Activated B cell treated with CpG ODN at 0.5 μM for 24 hours (primary cell): Measurements from ENCODE around the gene MYCBP2. TPM values are rescaled to one million over a fixed set of nuclear protein-coding genes. Genes with fewer than 3 reads are reported as not detected.
"Not testable (repeated sequence)": the region's sequence is repeated elsewhere in the genome, so short reads cannot be mapped to it uniquely, and the experiment has no call there.

ENCODE experiments used
- ATAC-seq: fragments of 200-7000 bp; cut with Tn5 transposase; one replicate; pipeline ENCODE4 v1.10.0; 2021; ENCODE audit warnings: low read depth, mild to moderate bottlenecking, moderate library complexity
- CTCF ChIA-PET: fragments of 350-600 bp; sonication (Branson Sonifier 250); formaldehyde crosslinking; loops from one replicate; lab custom pipeline; 2021; ENCODE audit warnings: antibody characterized with exemption; lab: Charles Lee
- POLR2A ChIA-PET: fragments of 350-600 bp; sonication (Branson Sonifier 250); formaldehyde crosslinking; loops from one replicate; lab custom pipeline; 2021; ENCODE audit warnings: antibody characterized with exemption; lab: Charles Lee
- DNase-seq: peaks from one replicate; pipeline ENCODE4 v3.0.0; 2022
- H3K27ac Mint-ChIP-seq: one replicate; pipeline ENCODE4 v1.8.0; 2020; ENCODE audit warnings: mixed read lengths
- H3K27me3 Mint-ChIP-seq: one replicate; pipeline ENCODE4 v1.8.0; 2021; ENCODE audit warnings: mixed read lengths
- H3K36me3 Mint-ChIP-seq: one replicate; pipeline ENCODE4 v1.8.0; 2021; ENCODE audit warnings: low read depth, mixed read lengths
- H3K4me1 Mint-ChIP-seq: one replicate; pipeline ENCODE4 v1.8.0; 2021; ENCODE audit warnings: mixed read lengths
- H3K4me3 Mint-ChIP-seq: one replicate; pipeline ENCODE4 v1.8.0; 2020; ENCODE audit warnings: mild to moderate bottlenecking, mixed read lengths
- H3K9me3 Mint-ChIP-seq: one replicate; pipeline ENCODE4 v1.8.0; 2020; ENCODE audit warnings: mixed read lengths
- intact Hi-C: fragments of 100-400 bp; cut with micrococcal nuclease; formaldehyde crosslinking; loops from one replicate; pipeline ENCODE4 v1.15.1; 2024
- total RNA-seq: library from RNA; stranded (reverse); gene quantifications from 2 replicates; pipeline ENCODE4 v1.2.3, GENCODE V29; 2022
- TF ChIP-seq, protein P1 (sequence below): fragments of 200-600 bp; IDR thresholded peaks from one replicate; pipeline ENCODE4 v1.8.0; 2022; ENCODE audit warnings: antibody characterized with exemption, mild to moderate bottlenecking

Gene MYCBP2
- total RNA-seq, 1 donor from 2014 or later: 314 TPM

DNA sequence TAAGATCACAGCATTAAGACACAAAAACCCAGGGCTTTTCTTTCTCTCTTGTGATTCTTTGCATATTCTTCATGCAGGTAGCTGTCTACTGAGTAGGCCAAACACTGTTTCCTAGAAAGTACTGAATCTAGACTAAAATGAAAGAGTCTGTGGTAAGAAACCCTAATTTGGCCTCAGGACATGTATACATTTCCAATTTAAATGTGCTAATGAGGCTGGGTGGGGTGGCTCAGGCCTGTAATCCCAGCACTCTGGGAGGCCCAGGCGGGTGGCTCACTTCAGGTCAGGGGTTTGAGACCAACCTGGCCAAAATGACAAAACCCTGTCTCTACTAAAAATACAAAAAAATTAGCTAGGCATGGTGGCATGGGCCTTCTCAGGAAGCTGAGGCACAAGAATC lies 57.8 kb downstream of the MYCBP2 start:
- H3K4me3 Mint-ChIP-seq: no peak overlapping the region
- no peak for ATAC-seq
- peaks cover 76% of the 10 kb centered on the region for H3K36me3 Mint-ChIP-seq
- H3K27ac Mint-ChIP-seq: no peak overlapping the region
- no peak for DNase-seq
- H3K27me3 Mint-ChIP-seq: no peaks in the 10 kb centered on the region
- intact Hi-C loops: loop anchor here (2.0 kb wide), 1 partner anchor 14 kb away; no protein-coding TSS in a partner anchor
- TF ChIP-seq, protein P1, sequence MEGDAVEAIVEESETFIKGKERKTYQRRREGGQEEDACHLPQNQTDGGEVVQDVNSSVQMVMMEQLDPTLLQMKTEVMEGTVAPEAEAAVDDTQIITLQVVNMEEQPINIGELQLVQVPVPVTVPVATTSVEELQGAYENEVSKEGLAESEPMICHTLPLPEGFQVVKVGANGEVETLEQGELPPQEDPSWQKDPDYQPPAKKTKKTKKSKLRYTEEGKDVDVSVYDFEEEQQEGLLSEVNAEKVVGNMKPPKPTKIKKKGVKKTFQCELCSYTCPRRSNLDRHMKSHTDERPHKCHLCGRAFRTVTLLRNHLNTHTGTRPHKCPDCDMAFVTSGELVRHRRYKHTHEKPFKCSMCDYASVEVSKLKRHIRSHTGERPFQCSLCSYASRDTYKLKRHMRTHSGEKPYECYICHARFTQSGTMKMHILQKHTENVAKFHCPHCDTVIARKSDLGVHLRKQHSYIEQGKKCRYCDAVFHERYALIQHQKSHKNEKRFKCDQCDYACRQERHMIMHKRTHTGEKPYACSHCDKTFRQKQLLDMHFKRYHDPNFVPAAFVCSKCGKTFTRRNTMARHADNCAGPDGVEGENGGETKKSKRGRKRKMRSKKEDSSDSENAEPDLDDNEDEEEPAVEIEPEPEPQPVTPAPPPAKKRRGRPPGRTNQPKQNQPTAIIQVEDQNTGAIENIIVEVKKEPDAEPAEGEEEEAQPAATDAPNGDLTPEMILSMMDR: no peak
- CTCF ChIA-PET: no interaction called here
- POLR2A ChIA-PET: no interaction called here
- peaks cover under 1% of the 10 kb centered on the region for H3K4me1 Mint-ChIP-seq
- H3K9me3 Mint-ChIP-seq: no peaks in the 10 kb centered on the region

DNA sequence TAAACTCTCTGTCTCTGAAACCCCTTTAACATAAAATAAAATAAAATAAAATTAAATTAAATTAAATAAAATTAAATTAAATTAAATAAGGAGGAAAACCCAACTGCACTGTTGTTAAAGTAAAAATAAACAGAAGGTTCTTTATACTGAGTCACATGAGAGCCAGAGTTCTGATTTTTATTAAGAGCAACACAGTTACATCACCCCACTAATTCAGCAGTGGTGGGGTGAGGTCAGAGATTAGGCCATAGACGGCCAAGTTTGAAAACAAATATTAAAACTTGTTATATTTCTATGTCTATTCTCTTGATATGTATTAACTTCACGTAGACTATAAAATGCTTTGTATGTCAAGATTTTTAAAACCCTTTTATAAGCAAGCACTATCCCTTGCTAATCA lies 59.5 kb downstream of the MYCBP2 start:
- TF ChIP-seq, protein P1: no peak
- intact Hi-C loops: no loop called here
- DNase-seq: no peak
- ChIA-PET POLR2A (no interaction called here), CTCF (no interaction called here)
- no peaks in the 10 kb centered on the region for H3K4me1 Mint-ChIP-seq
- H3K4me3 Mint-ChIP-seq: no peak overlapping the region
- no peaks in the 10 kb centered on the region for H3K27me3 Mint-ChIP-seq
- no peaks in the 10 kb centered on the region for H3K9me3 Mint-ChIP-seq
- ATAC-seq: no peak
- no peak overlapping the region for H3K27ac Mint-ChIP-seq
- peaks cover 65% of the 10 kb centered on the region for H3K36me3 Mint-ChIP-seq

DNA sequence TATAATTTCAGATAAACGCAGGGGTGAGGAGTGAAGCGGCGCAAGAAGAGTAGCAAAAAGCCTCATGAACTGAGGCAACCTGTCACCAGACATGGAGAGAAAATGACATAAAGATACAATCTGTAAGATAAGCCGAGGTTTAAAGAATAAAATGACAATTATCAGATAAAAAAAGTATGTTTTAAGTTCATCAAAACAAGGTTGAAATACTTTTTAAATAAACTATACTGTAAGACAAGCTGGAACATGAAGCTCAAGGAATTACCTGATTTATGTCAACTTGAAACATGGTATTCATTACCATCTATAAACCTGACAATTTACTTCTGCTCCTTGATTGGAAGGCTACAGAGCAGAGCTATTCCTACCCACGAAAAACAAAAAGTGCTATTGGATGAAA lies 61.6 kb downstream of the MYCBP2 start:
- Mint-ChIP-seq H3K4me3 (no peak overlapping the region), H3K27ac (no peak overlapping the region), H3K4me1 (no peaks in the 10 kb centered on the region), H3K27me3 (no peaks in the 10 kb centered on the region), H3K9me3 (no peaks in the 10 kb centered on the region), H3K36me3 (peaks cover 57% of the 10 kb centered on the region)
- ChIA-PET POLR2A (no interaction called here), CTCF (interaction anchor here (1.1 to 1.7 kb wide), 3 partner anchors 12 to 213 kb away, joined by 3 to 5 read pairs (median 4); no protein-coding TSS in a partner anchor)
- DNase-seq (no peak), ATAC-seq (no peak)
- TF ChIP-seq, protein P1: no peak
- intact Hi-C loops: no loop called here

DNA sequence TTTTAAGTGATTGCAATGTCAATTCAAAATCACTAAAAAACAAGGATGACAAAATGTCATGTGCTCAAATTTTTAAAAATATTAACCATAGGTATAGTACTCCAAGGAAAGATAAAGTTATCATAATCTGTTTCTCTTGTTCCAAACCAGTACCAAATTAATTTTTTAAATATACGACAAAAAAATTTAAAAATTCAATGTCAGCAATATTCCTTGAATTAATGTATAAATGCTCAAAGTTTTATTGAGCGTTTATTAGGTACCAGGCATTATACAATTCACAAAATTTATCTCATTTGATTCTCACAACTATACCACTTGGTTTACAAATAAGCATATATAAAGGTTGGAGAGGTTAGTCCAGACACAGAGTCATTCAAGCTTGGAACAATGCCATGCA lies 64.7 kb downstream of the MYCBP2 start:
- no peaks in the 10 kb centered on the region for H3K9me3 Mint-ChIP-seq
- TF ChIP-seq, protein P1: no peak
- no peak overlapping the region for H3K4me3 Mint-ChIP-seq
- ATAC-seq (no peak), DNase-seq (no peak)
- ChIA-PET CTCF (no interaction called here), POLR2A (no interaction called here)
- no peak overlapping the region for H3K27ac Mint-ChIP-seq
- H3K27me3 Mint-ChIP-seq: no peaks in the 10 kb centered on the region
- H3K36me3 Mint-ChIP-seq: peaks cover 59% of the 10 kb centered on the region
- intact Hi-C loops: no loop called here
- no peaks in the 10 kb centered on the region for H3K4me1 Mint-ChIP-seq

DNA sequence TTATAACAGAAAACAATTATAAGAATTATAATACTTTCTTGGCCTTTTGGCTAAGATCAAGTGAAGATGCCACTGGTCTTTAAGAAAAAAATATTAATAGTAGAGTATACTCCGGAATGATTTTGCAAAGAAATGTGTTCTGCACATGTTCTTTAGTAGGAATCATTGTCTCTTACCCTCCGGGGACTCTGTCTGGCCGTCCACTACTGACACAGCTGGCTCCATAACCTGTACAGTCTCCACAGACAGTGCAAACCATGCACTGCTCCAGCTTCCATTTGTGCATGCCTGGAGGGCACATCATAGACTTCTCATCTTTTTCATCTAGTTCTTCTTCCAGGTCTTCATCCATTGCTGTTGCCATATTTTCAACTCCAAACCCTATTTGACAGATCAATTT lies 75.9 kb downstream of the MYCBP2 start:
- Mint-ChIP-seq H3K4me3 (no peak overlapping the region), H3K27ac (no peak overlapping the region), H3K36me3 (peaks cover 75% of the 10 kb centered on the region)

DNA sequence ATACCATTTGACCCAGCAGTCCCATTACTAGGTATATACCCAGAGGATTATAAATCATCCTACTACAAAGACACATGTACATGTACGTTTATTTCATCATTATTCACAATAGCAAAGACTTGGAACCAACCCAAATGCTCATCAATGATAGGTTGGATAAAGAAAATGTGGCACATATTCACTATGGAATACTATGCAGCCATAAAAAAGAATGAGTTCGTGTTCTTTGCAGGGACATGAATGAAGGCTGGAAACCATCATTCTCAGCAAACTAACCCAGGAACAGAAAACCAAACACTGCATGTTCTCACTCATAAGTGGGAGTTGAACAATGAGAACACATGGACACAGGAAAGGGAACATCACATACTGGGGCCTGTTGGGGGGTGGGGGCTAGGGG lies 81.7 kb downstream of the MYCBP2 start:
- H3K27me3 Mint-ChIP-seq, intact Hi-C loops, H3K4me3 Mint-ChIP-seq, CTCF ChIA-PET, H3K9me3 Mint-ChIP-seq, H3K4me1 Mint-ChIP-seq, POLR2A ChIA-PET, DNase-seq, H3K27ac Mint-ChIP-seq, ATAC-seq: not testable (repeated sequence)
- peaks cover 74% of the 10 kb centered on the region for H3K36me3 Mint-ChIP-seq

More for the DNA sequence above, 75.9 kb downstream of the MYCBP2 start:
- peaks cover 3% of the 10 kb centered on the region for H3K4me1 Mint-ChIP-seq
- no peaks in the 10 kb centered on the region for H3K9me3 Mint-ChIP-seq
- CTCF ChIA-PET: no interaction called here
- intact Hi-C loops: no loop called here
- DNase-seq: no peak
- H3K27me3 Mint-ChIP-seq: no peaks in the 10 kb centered on the region
- POLR2A ChIA-PET: no interaction called here
- TF ChIP-seq, protein P1: no peak
- ATAC-seq: no peak
